Stimulated activated CD8-positive, alpha-beta memory T cell treated with anti-CD3 and anti-CD28 coated beads, Interleukin-15, amount 100 ng/mL, for 4 hours (primary cell): ENCODE measurements around the gene RGS6.

ENCODE experiments used
- DNase-seq, 2 donors: peaks; one replicate each; pipeline ENCODE4 v3.0.0-alpha.2; 2020; ENCODE audit warnings: low read depth in 2 of 2

Gene RGS6

GRCh38 chr14:72243309-72244293, 311.4 kb downstream of the RGS6 start:
- no peak for DNase-seq

- no peak for DNase-seq
Observed at GRCh38 chr14:72247896-72248465, 315.8 kb downstream of the RGS6 start.

- DNase-seq: no peak
Observed at GRCh38 chr14:72253503-72253902, 321.3 kb downstream of the RGS6 start.

GRCh38 chr14:72254202-72254936, 322.1 kb downstream of the RGS6 start:
- DNase-seq: no peak

GRCh38 chr14:72254937-72255472, 322.8 kb downstream of the RGS6 start:
- no peak for DNase-seq

GRCh38 chr14:72256055-72256454, 323.8 kb downstream of the RGS6 start:
- no peak for DNase-seq

GRCh38 chr14:72261068-72261467, 328.8 kb downstream of the RGS6 start:
- no peak for DNase-seq

GRCh38 chr14:72262771-72263170, 330.5 kb downstream of the RGS6 start:
- no peak for DNase-seq

GRCh38 chr14:72264716-72265115, 332.5 kb downstream of the RGS6 start:
- no peak for DNase-seq

GRCh38 chr14:72270147-72270727, 338.0 kb downstream of the RGS6 start:
- no peak for DNase-seq

GRCh38 chr14:72270749-72271148, 338.5 kb downstream of the RGS6 start:
- DNase-seq: no peak

GRCh38 chr14:72275242-72275641, 343.0 kb downstream of the RGS6 start:
- DNase-seq: no peak

GRCh38 chr14:72278316-72278715, 346.1 kb downstream of the RGS6 start:
- DNase-seq: no peak

GRCh38 chr14:72284176-72284575, 351.9 kb downstream of the RGS6 start:
- no peak for DNase-seq

GRCh38 chr14:72290241-72290640, 358.0 kb downstream of the RGS6 start:
- no peak for DNase-seq

GRCh38 chr14:72291908-72292688, 359.9 kb downstream of the RGS6 start:
- DNase-seq: no peak

- DNase-seq: no peak
Observed at GRCh38 chr14:72292689-72293024, 360.4 kb downstream of the RGS6 start.

GRCh38 chr14:72301352-72301751, 369.1 kb downstream of the RGS6 start:
- no peak for DNase-seq

GRCh38 chr14:72303930-72304329, 371.7 kb downstream of the RGS6 start:
- DNase-seq: no peak

GRCh38 chr14:72305561-72305960, 373.3 kb downstream of the RGS6 start:
- DNase-seq: no peak

- no peak for DNase-seq
Observed at GRCh38 chr14:72308967-72309485, 376.8 kb downstream of the RGS6 start.
